H1 (cell line): ENCODE measurements around the gene PGAM5. TPM values are rescaled to one million over a fixed set of nuclear protein-coding genes. Genes with fewer than 3 reads are reported as not detected.

ENCODE experiments used
- CTCF ChIA-PET: fragments of 300-600 bp; sonication (Branson Sonifier 250); formaldehyde crosslinking; loops from one replicate; lab custom pipeline; 2021; ENCODE audit not compliant: partially characterized antibody; lab: Charles Lee
- POLR2A ChIA-PET: fragments of 300-600 bp; sonication (Branson Sonifier 250); formaldehyde crosslinking; loops from one replicate; lab custom pipeline; 2021; ENCODE audit warnings: inconsistent platforms; ENCODE audit not compliant: partially characterized antibody; lab: Charles Lee
- DNase-seq, 2 experiments: peaks; one replicate each; pipeline versions ENCODE4 v3.0.0 to v3.0.0-alpha.2; 2010 to 2022; ENCODE audit warnings: low spot score in 2 of 2, low read depth in 1 of 2, mixed read lengths in 1 of 2
- FAIRE-seq: peaks from 2 replicates; lab custom pipeline; 2011; peaks lifted over from hg19 to GRCh38; lab: Jason Lieb, UNC
- H2AFZ ChIP-seq: 2 replicates; pipeline ENCODE4 v1.8.1; 2012; ENCODE audit warnings: low read length, inconsistent platforms
- H2AK5ac ChIP-seq: 2 replicates; pipeline ENCODE4 v1.6.1; 2013; ENCODE audit warnings: low read depth, low read length
- H2BK120ac ChIP-seq: replicated peaks from 2 replicates; pipeline ENCODE3; 2013; ENCODE audit warnings: low read depth, low read length, inconsistent platforms
- H2BK12ac ChIP-seq: 2 replicates; pipeline ENCODE4 v1.6.1; 2013; ENCODE audit warnings: low read depth, low read length
- H2BK15ac ChIP-seq: 2 replicates; pipeline ENCODE4 v1.6.1; 2013; ENCODE audit warnings: low read length
- H2BK20ac ChIP-seq: 2 replicates; pipeline ENCODE4 v1.6.1; 2013; ENCODE audit warnings: low read length
- H2BK5ac ChIP-seq: 2 replicates; pipeline ENCODE4 v1.6.1; 2013; ENCODE audit warnings: low read depth, low read length
- H3K14ac ChIP-seq: 2 replicates; pipeline ENCODE4 v1.6.1; 2013; ENCODE audit warnings: inconsistent platforms; ENCODE audit not compliant: insufficient read length
- H3K18ac ChIP-seq: 2 replicates; pipeline ENCODE4 v1.6.1; 2013; ENCODE audit warnings: low read length; ENCODE audit errors: extremely low read depth
- H3K23ac ChIP-seq: 2 replicates; pipeline ENCODE4 v1.6.1; 2013; ENCODE audit warnings: inconsistent platforms; ENCODE audit not compliant: insufficient read length
- H3K23me2 ChIP-seq: 2 replicates; pipeline ENCODE4 v1.6.1; 2013; ENCODE audit warnings: low read depth, low read length
- H3K27ac ChIP-seq: 2 replicates; pipeline ENCODE4 v1.6.1; 2011; ENCODE audit warnings: low read depth, low read length, inconsistent platforms
- H3K27me3 ChIP-seq, 4 experiments: replicated peaks in 1 of 4; 1 replicate in 1 of 4; 2 replicates in 3 of 4; pipeline versions ENCODE4 v1.6.1 to v1.8.1; 2011 to 2013; ENCODE audit warnings: low read length in 3 of 4, mild to moderate bottlenecking in 3 of 4, inconsistent platforms in 2 of 4, mixed read lengths in 2 of 4, moderate library complexity in 1 of 4; ENCODE audit not compliant: control insufficient read depth in 3 of 4, insufficient read depth in 3 of 4; ENCODE audit errors: extremely low read depth in 1 of 4
- H3K36me3 ChIP-seq, 4 experiments: 2 replicates each; pipeline versions ENCODE4 v1.6.1 to v1.8.1; 2011 to 2013; ENCODE audit warnings: mild to moderate bottlenecking in 4 of 4, low read length in 3 of 4, moderate library complexity in 2 of 4, control low read depth in 1 of 4, inconsistent platforms in 1 of 4; ENCODE audit not compliant: insufficient read depth in 4 of 4, control insufficient read depth in 2 of 4
- H3K4ac ChIP-seq: replicated peaks from 2 replicates; pipeline ENCODE3; 2013; ENCODE audit warnings: low read length, low read depth, mixed read lengths, inconsistent platforms; ENCODE audit not compliant: insufficient read length
- H3K4me1 ChIP-seq, 4 experiments: replicated peaks in 1 of 4; 1 replicate in 1 of 4; 2 replicates in 3 of 4; pipeline versions ENCODE4 v1.6.1 to v1.8.1; 2011 to 2013; ENCODE audit warnings: low read length in 3 of 4, inconsistent platforms in 2 of 4, mixed read lengths in 1 of 4; ENCODE audit not compliant: insufficient read depth in 4 of 4, control insufficient read depth in 3 of 4
- H3K4me2 ChIP-seq, 2 experiments: 2 replicates each; pipeline versions ENCODE4 v1.6.1 to v1.8.1; 2011 to 2013; ENCODE audit warnings: low read depth in 2 of 2, low read length in 2 of 2, control low read depth in 1 of 2, inconsistent platforms in 1 of 2, mild to moderate bottlenecking in 1 of 2; ENCODE audit not compliant: insufficient read depth in 1 of 2
- H3K4me3 ChIP-seq, 4 experiments: fragments of 200-600, 300-600 bp in 1 of 4; sonication (generic), shearing (Covaris generic), sonication (Bioruptor Twin) in 1 of 4; 2 replicates each; pipeline versions ENCODE4 v1.5.1 to v1.8.1; 2011 to 2016; ENCODE audit warnings: low read length in 4 of 4, low read depth in 3 of 4, control low read depth in 2 of 4, inconsistent platforms in 2 of 4, mild to moderate bottlenecking in 2 of 4, mixed read lengths in 1 of 4, moderate library complexity in 1 of 4; ENCODE audit not compliant: insufficient read depth in 2 of 4; ENCODE audit errors: extremely low read depth in 1 of 4
- H3K56ac ChIP-seq: replicated peaks from 2 replicates; pipeline ENCODE3; 2013; ENCODE audit warnings: low read depth, mild to moderate bottlenecking, mixed read lengths, low read length, inconsistent platforms; ENCODE audit not compliant: insufficient read length
- H3K79me1 ChIP-seq: 2 replicates; pipeline ENCODE4 v1.6.1; 2013; ENCODE audit warnings: low read depth, low read length, control low read depth
- H3K79me2 ChIP-seq, 2 experiments: 2 replicates each; pipeline versions ENCODE4 v1.6.1 to v1.8.1; 2012 to 2013; ENCODE audit warnings: low read length in 2 of 2, mild to moderate bottlenecking in 2 of 2, inconsistent platforms in 1 of 2; ENCODE audit not compliant: insufficient read depth in 2 of 2, control insufficient read depth in 1 of 2
- H3K9ac ChIP-seq, 4 experiments: replicated peaks in 1 of 4; 1 replicate in 1 of 4; 2 replicates in 3 of 4; pipeline versions ENCODE4 v1.6.1 to v1.8.1; 2011 to 2013; ENCODE audit warnings: low read depth in 3 of 4, low read length in 3 of 4, control low read depth in 2 of 4, mild to moderate bottlenecking in 2 of 4, moderate library complexity in 2 of 4, inconsistent platforms in 1 of 4; ENCODE audit errors: extremely low read depth in 1 of 4
- H3K9me3 ChIP-seq, 2 experiments: 2 replicates each; pipeline versions ENCODE4 v1.6.1 to v1.8.1; 2012 to 2013; ENCODE audit warnings: mild to moderate bottlenecking in 2 of 2, moderate library complexity in 2 of 2, control low read depth in 1 of 2, inconsistent platforms in 1 of 2, low read depth in 1 of 2, low read length in 1 of 2, mixed read lengths in 1 of 2; ENCODE audit not compliant: insufficient read depth in 2 of 2
- H4K20me1 ChIP-seq, 2 experiments: replicated peaks in 1 of 2; 2 replicates each; pipeline versions ENCODE3 to v1.8.1; 2011 to 2013; ENCODE audit warnings: inconsistent platforms in 2 of 2, low read length in 2 of 2, mild to moderate bottlenecking in 1 of 2; ENCODE audit not compliant: insufficient read depth in 2 of 2, control insufficient read depth in 1 of 2
- H4K5ac ChIP-seq: 2 replicates; pipeline ENCODE4 v1.6.1; 2013; ENCODE audit warnings: low read length, low read depth, mixed read lengths, inconsistent platforms; ENCODE audit not compliant: insufficient read length
- H4K8ac ChIP-seq: 2 replicates; pipeline ENCODE4 v1.8.0; 2013; ENCODE audit warnings: mild to moderate bottlenecking, moderate library complexity, low read length, inconsistent platforms; ENCODE audit not compliant: insufficient read depth; ENCODE audit errors: extremely low read depth
- H4K91ac ChIP-seq: replicated peaks from 2 replicates; pipeline ENCODE3; 2013; ENCODE audit warnings: low read length, mixed read lengths, inconsistent platforms; ENCODE audit not compliant: insufficient read length
- ATF3 ChIP-seq: IDR thresholded peaks from 2 replicates; pipeline ENCODE4 v1.6.1; 2011; ENCODE audit warnings: low read depth, mild to moderate bottlenecking, low read length; ENCODE audit not compliant: insufficient read depth
- CBX5 ChIP-seq: fragments of 300-800, 300-1000 bp; sonication (generic); IDR thresholded peaks from 2 replicates; pipeline ENCODE4 v1.7.1; 2016; ENCODE audit warnings: antibody characterized with exemption, low read length, low read depth
- CEBPB ChIP-seq: IDR thresholded peaks from 2 replicates; pipeline ENCODE4 v1.6.1; 2012; ENCODE audit warnings: low read depth, low read length
- CHD1 ChIP-seq: IDR thresholded peaks from 2 replicates; pipeline ENCODE4 v1.6.1; 2012; ENCODE audit warnings: low read depth, low read length, improper control_type of control experiment
- GABPA ChIP-seq: IDR thresholded peaks from 2 replicates; pipeline ENCODE4 v1.6.1; 2011; ENCODE audit warnings: mild to moderate bottlenecking, low read length, moderate library complexity, borderline replicate concordance; ENCODE audit not compliant: insufficient read depth
- GTF2F1 ChIP-seq: IDR thresholded peaks from 2 replicates; pipeline ENCODE4 v1.6.1; 2012; ENCODE audit warnings: low read depth, low read length, improper control_type of control experiment, borderline replicate concordance
- HDAC2 ChIP-seq, 2 experiments: fragments of 300-600 bp in 1 of 2; sonication (generic) in 1 of 2; IDR thresholded peaks; 2 replicates each; pipeline ENCODE4 v1.6.1; 2011 to 2012; ENCODE audit warnings: low read depth in 2 of 2, low read length in 2 of 2, mild to moderate bottlenecking in 2 of 2, moderate library complexity in 2 of 2, borderline replicate concordance in 1 of 2, inconsistent platforms in 1 of 2
- JUND ChIP-seq: IDR thresholded peaks from 2 replicates; pipeline ENCODE4 v1.6.1; 2011; ENCODE audit warnings: mild to moderate bottlenecking, improper control_type of control experiment, low read length
- MAX ChIP-seq: IDR thresholded peaks from 2 replicates; pipeline ENCODE4 v1.6.1; 2012; ENCODE audit warnings: inconsistent platforms
- POLR2AphosphoS5 ChIP-seq: IDR thresholded peaks from 2 replicates; pipeline ENCODE4 v1.6.1; 2011; ENCODE audit warnings: low read depth, low read length
- RXRA ChIP-seq: IDR thresholded peaks from 2 replicates; pipeline ENCODE4 v1.6.1; 2011; ENCODE audit warnings: low read depth, mild to moderate bottlenecking, low read length, moderate library complexity; ENCODE audit not compliant: insufficient read depth
- SRF ChIP-seq: IDR thresholded peaks from 2 replicates; pipeline ENCODE4 v1.6.1; 2011; ENCODE audit warnings: mild to moderate bottlenecking, low read depth, low read length, moderate library complexity
- TAF1 ChIP-seq: IDR thresholded peaks from 2 replicates; pipeline ENCODE4 v1.6.1; 2011; ENCODE audit warnings: mild to moderate bottlenecking, low read depth, low read length
- TCF12 ChIP-seq: IDR thresholded peaks from 2 replicates; pipeline ENCODE4 v1.6.1; 2011; ENCODE audit warnings: low read depth, mild to moderate bottlenecking, low read length
- WGBS, 2 experiments: shearing (Covaris generic) in 1 of 2; methylation state at CpG; one replicate each; pipeline versions ENCODE4 v1.1.6 to v1.1.7; 2013 to 2015; ENCODE audit warnings: low lambda C conversion rate in 2 of 2, mixed read lengths in 2 of 2, inconsistent platforms in 1 of 2, low coverage in 1 of 2, missing lambda C conversion rate in 1 of 2; ENCODE audit not compliant: insufficient replicate concordance in 2 of 2, insufficient coverage in 1 of 2, insufficient read length in 1 of 2; ENCODE audit errors: extremely low coverage in 1 of 2, missing lambda C conversion rate in 1 of 2; 5-methylcytosine and 5-hydroxymethylcytosine counted together
- polyA plus RNA-seq, 7 experiments: library from polyadenylated mRNA; depleted of rRNA in 3 of 7; stranded (reverse) in 5 of 7; unstranded in 2 of 7; fragments of >200 nt in 5 of 7; fragments of 200-250 nt in 2 of 7; gene quantifications; 1 replicate in 5 of 7; 2 replicates in 1 of 7; 4 replicates in 1 of 7; pipeline versions ENCODE4 v1.2.1 to v1.2.3, GENCODE V29; 2011 to 2013; ENCODE audit warnings: missing spikeins in 2 of 7, mixed read lengths in 2 of 7
- total RNA-seq: library from RNA; stranded (reverse); fragmentation: NEBNext Ultra II Directional; extraction: Animal tissue kit (Norgen Biotek cat#: 25700); gene quantifications from 2 replicates; pipeline ENCODE4 v1.2.1, GENCODE V29; 2021

Gene PGAM5
- total and polyA plus RNA-seq, 2 of the 8 experiments (the other 6 are each of a cell fraction or from before 2014, with no cell fraction given), result 66.4 to 84.0 TPM

- DNase-seq (no peak), FAIRE-seq (no peak)
- no peak overlapping the region for H2AFZ ChIP-seq
- peaks cover 34 to 80% (median 57%) of the 10 kb centered on the region in 4 experiments for H3K36me3 ChIP-seq
- H3K18ac ChIP-seq, result no peak overlapping the region
- H4K91ac ChIP-seq, result no peak overlapping the region
- no peaks in the 10 kb centered on the region; a peak in 1 of 4 replicates for H3K79me2 ChIP-seq
- no peak overlapping the region for H2BK15ac ChIP-seq
- H2BK120ac ChIP-seq, result no peak overlapping the region
- no peaks in the 10 kb centered on the region for H3K4me1 ChIP-seq
- no peak overlapping the region for H3K9ac ChIP-seq
- no peak overlapping the region for H4K8ac ChIP-seq
- H3K9me3 ChIP-seq, result no peaks in the 10 kb centered on the region
- POLR2A ChIA-PET, result interaction anchor here (0.7 to 5.7 kb wide), 5 partner anchors 10 to 32 kb away, joined by 3 to 21 read pairs (median 3); partner anchors contain the start of gene PGAM5
- peaks cover 3 to 22% of the 10 kb centered on the region in 2 experiments for H4K20me1 ChIP-seq
- no peak overlapping the region for H2BK20ac ChIP-seq
- H3K14ac ChIP-seq, result no peak overlapping the region
- H3K27ac ChIP-seq, result no peak overlapping the region
- no peaks in the 10 kb centered on the region; a peak in 1 of 7 replicates for H3K27me3 ChIP-seq
- H3K4me2 ChIP-seq, result no peak overlapping the region
- H2BK5ac ChIP-seq, result no peak overlapping the region
- H2AK5ac ChIP-seq, result no peak overlapping the region
- no peaks in the 10 kb centered on the region for H3K23me2 ChIP-seq
- no peak overlapping the region for H2BK12ac ChIP-seq
- 100% methylated on average over 2 of the region's 2 CpGs; no CpG with 5 or more reads in 1 of the 2 experiments for WGBS, 2 experiments
- no peak overlapping the region for H4K5ac ChIP-seq
- no peak overlapping the region for H3K56ac ChIP-seq
- H3K4ac ChIP-seq, result no peak overlapping the region
- no peak overlapping the region for H3K4me3 ChIP-seq
- no peaks in the 10 kb centered on the region for H3K79me1 ChIP-seq
- H3K23ac ChIP-seq, result no peak overlapping the region
- CTCF ChIA-PET, result no interaction called here
- no peak for TF ChIP-seq CBX5
- TF ChIP-seq CHD1, result no peak
- TF ChIP-seq POLR2AphosphoS5, result no peak
- TF ChIP-seq TCF12, result no peak
- no peak for TF ChIP-seq JUND
- no peak for TF ChIP-seq GTF2F1
- TF ChIP-seq TAF1, result no peak
- no peak for TF ChIP-seq SRF
- no peak for TF ChIP-seq GABPA
- TF ChIP-seq HDAC2 (IDR thresholded peaks at IDR 0.05; ENCODE audit: borderline replicate concordance in 1 of 2, low read depth in 2 of 2, low read length in 2 of 2), result no peak
- no peak for TF ChIP-seq RXRA
- TF ChIP-seq CEBPB, result no peak
- TF ChIP-seq MAX, result no peak
- TF ChIP-seq ATF3, result no peak
Observed at GRCh38 chr12:132723764-132724140, 13.1 kb downstream of the PGAM5 start.
